SK-N-MC (cell line): ENCODE measurements around the gene MTF1.

Source experiments
- DNase-seq: peaks from one replicate; pipeline ENCODE4 v3.0.0-alpha.2; 2011; ENCODE audit warnings: low read depth, low spot score
- H3K27ac ChIP-seq: fragments of 200-600 bp; sonication (generic); 2 replicates; pipeline ENCODE4 v1.5.1; 2016; ENCODE audit warnings: mixed run types
- H3K36me3 ChIP-seq: fragments of 200-600 bp; sonication (generic); 2 replicates; pipeline ENCODE4 v1.6.1; 2017; ENCODE audit warnings: antibody characterized with exemption, low read length, mixed read lengths; ENCODE audit not compliant: insufficient read depth
- H3K4me3 ChIP-seq: fragments of 200-600 bp; sonication (generic); 2 replicates; pipeline ENCODE4 v1.5.1; 2016
- H3K9ac ChIP-seq: fragments of 200-600 bp; sonication (generic); 2 replicates; pipeline ENCODE4 v1.8.0; 2017; ENCODE audit warnings: mixed run types, mixed read lengths; ENCODE audit not compliant: insufficient read length
- H3K9me3 ChIP-seq: fragments of 200-600 bp; sonication (generic); 2 replicates; pipeline ENCODE4 v1.6.1; 2017; ENCODE audit warnings: low read depth, mild to moderate bottlenecking, antibody characterized with exemption, low read length, moderate library complexity, mixed read lengths
- EZH2 ChIP-seq: fragments of 200-600 bp; sonication (generic); IDR thresholded peaks from one replicate; pipeline ENCODE4 v1.6.1; 2017; ENCODE audit warnings: antibody characterized with exemption
- FOXP2 ChIP-seq: optimal IDR thresholded peaks from 2 replicates; pipeline ENCODE3; 2011; ENCODE audit warnings: mild to moderate bottlenecking, moderate library complexity; ENCODE audit not compliant: insufficient read depth; ENCODE audit errors: extremely low read length, control extremely low read depth
- POLR2AphosphoS5 ChIP-seq: IDR thresholded peaks from 2 replicates; pipeline ENCODE4 v1.6.1; 2012; ENCODE audit warnings: mild to moderate bottlenecking, low read depth, low read length, borderline replicate concordance

The MTF1 gene

DNA sequence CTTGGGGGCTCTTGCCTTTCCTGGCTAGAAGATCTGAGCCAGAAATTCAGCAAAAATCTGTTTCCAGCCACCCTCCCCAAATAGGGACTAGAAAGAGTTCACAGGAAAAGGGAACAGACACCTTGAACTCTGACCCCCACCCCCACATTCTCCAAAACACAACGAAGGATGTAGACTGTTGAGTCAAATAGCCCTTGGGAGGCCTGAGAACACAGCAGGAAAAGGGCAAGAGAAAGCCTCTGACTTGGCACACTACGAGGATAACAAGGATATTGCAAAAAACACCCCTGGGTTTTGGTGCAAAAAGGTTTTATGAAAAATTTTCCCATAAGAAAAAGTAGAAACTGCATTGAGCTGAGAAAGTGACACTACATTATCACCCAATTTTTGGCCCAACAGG lies 49.5 kb downstream of the MTF1 start:
- Histone ChIP-seq H3K27ac (no peak overlapping the region), H3K36me3 (peaks cover 21% of the 10 kb centered on the region), H3K9me3 (no peaks in the 10 kb centered on the region), H3K4me3 (no peak overlapping the region), H3K9ac (no peak overlapping the region)
- DNase-seq, result no peak
- TF ChIP-seq POLR2AphosphoS5 (no peak), FOXP2 (no peak), EZH2 (no peak)

DNA sequence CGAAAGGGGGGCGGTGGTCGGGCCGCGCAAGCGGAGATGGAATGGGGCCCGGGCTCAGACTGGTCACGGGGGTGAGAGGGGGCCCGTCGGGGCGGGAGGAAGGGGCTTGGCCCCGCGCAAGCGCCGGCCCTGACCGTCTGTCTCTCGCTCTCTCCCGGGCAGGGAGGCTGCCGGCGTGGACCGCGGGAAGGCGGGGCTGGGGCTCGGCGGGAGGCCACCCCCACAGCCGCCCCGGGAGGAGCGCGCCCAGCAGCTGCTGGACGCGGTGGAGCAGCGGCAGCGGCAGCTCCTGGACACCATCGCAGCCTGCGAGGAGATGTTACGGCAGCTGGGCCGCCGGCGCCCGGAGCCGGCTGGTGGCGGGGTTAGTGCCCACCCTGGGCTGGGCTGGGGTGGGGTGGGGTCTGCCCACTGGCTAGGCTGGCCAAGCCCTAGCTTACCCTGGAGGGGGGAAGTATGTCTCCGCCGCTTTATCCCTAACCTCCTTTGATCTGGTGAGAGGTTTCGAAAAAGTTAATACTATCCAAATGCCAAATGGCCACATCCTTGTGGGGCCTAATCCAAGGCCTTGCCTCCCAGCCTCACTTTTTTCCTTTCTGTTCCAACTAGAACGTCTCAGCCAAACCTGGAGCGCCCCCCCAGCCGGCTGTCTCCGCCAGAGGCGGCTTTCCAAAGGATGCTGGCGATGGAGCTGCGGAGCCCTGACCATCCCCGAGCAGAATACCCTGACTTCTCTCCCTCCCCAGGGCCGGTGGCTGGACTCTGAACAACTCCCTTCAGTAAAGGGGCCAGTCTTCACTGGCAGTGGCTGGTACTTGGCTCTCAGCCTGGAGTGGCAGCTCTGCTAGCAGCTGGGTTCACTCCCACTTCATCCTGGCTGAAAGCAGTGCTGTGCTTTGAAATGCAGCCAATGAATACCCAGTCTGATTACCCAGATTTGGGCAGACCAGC lies 50.7 kb downstream of the MTF1 start:
- H3K36me3 ChIP-seq, result peaks cover 34% of the 10 kb centered on the region
- H3K27ac ChIP-seq, result no peak overlapping the region
- H3K9ac ChIP-seq, result peak overlapping the region; percentile 85
- H3K4me3 ChIP-seq, result peak overlapping the region; percentile 83
- H3K9me3 ChIP-seq, result no peaks in the 10 kb centered on the region
- DNase-seq, result no peak
- no peak for TF ChIP-seq POLR2AphosphoS5
- no peak for TF ChIP-seq FOXP2
- no peak for TF ChIP-seq EZH2

DNA sequence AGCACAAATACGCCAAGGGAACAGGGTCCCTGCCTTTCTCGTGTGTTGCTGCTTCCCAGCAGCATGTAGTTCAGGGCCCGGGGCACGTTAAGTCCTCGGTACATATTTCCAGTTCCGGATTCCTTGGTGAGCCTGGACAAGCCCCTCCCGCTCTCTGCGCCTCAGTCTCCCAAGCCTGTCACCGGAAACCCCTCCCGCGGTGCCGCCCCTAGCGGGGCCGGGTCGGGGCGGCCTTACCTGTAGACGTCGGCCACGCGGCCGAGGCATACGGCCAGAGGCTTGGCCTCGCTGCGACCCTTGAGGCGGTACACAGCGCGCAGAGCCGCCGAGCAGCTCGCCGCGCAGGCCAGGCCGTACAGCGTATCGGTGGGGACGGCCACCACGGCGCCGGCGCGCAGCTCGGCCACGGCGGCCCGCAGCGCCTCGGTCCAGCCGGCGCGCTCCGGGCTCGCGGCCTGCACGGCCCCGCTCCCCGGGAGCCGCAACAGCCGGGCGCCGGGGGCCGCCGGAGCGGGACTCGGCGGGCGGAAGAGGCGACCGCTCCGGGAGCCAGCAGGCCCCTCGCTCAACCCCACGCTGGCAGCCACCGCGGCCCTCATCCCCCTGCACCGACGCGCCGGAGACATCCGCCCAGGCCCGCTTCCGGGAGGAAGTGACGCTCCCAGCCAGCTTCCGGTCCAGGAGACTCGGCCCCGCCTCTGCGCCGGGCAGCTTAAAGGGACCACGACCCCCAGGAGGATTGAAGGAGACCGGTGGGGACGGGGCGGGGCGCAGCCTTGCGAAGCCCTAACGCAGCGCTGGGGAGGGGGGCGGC lies 51.6 kb downstream of the MTF1 start, which contains the start of the genes C1orf122 and YRDC:
C1orf122 (plus strand) TSS at position 236 of the 814 bp plus-strand sequence. CDS start 615 bp downstream, outside the sequence.
YRDC (minus strand) TSS at position 654 of the 814 bp plus-strand sequence; CDS start at position 626, 28 bp downstream.
- Histone ChIP-seq H3K9ac (peak within 1 kb of the TSS; percentile 85), H3K4me3 (peak within 1 kb of the TSS; percentile 83), H3K27ac (no peak within 1 kb of the TSS), H3K36me3 (peaks cover 42% of the 10 kb centered on the region), H3K9me3 (no peaks in the 10 kb centered on the region)
- TF ChIP-seq POLR2AphosphoS5, result peak; percentile 82
- TF ChIP-seq FOXP2, result peak; percentile 61
- no peak for TF ChIP-seq EZH2
- DNase-seq, result peak; percentile 35

DNA sequence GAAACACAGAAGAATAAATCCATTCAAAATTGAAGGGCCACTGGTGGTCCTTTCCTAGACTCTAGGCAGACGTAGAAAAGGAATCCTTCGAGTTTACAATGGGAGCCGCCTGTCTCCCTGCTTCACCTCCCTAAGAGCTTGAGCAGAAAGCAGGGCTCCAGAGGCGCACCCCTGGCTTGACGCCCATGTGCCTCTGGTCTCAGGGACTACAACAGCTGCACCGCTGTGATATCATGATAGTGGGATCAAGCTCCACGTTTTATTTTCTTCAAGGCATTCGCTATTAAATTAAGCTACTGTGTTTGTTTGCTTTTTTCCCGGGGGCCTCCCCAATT lies 52.2 kb downstream of the MTF1 start:
- Histone ChIP-seq H3K9ac (peak overlapping the region; percentile 85), H3K4me3 (peak overlapping the region; percentile 83), H3K9me3 (no peaks in the 10 kb centered on the region), H3K36me3 (peaks cover 47% of the 10 kb centered on the region), H3K27ac (no peak overlapping the region)
- no peak for DNase-seq
- TF ChIP-seq POLR2AphosphoS5 (no peak), EZH2 (no peak), FOXP2 (no peak)

DNA sequence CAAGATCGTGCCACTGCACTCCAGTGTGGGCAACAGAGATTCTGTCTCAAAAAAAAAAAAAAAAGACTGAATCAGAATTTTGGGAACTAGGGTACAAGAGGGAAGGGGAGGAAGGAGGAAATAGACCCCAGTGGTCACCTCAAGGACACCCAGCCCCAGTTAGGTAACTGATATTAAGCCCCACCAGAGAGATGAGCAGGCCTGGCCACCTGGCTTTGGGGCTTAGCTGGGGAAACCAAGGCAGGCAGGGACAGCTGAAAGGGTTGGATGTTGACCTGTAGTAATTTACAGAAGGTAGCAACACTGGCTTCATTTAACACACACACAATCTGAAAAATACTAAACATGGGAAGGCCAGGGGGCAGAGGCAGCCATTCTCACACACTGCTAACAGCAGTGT lies 57.0 kb downstream of the MTF1 start:
- Histone ChIP-seq H3K9ac (no peak overlapping the region), H3K27ac (no peak overlapping the region), H3K4me3 (no peak overlapping the region), H3K36me3 (peaks cover 54% of the 10 kb centered on the region), H3K9me3 (no peaks in the 10 kb centered on the region)
- TF ChIP-seq EZH2 (no peak), POLR2AphosphoS5 (no peak), FOXP2 (no peak)
- DNase-seq, result no peak

DNA sequence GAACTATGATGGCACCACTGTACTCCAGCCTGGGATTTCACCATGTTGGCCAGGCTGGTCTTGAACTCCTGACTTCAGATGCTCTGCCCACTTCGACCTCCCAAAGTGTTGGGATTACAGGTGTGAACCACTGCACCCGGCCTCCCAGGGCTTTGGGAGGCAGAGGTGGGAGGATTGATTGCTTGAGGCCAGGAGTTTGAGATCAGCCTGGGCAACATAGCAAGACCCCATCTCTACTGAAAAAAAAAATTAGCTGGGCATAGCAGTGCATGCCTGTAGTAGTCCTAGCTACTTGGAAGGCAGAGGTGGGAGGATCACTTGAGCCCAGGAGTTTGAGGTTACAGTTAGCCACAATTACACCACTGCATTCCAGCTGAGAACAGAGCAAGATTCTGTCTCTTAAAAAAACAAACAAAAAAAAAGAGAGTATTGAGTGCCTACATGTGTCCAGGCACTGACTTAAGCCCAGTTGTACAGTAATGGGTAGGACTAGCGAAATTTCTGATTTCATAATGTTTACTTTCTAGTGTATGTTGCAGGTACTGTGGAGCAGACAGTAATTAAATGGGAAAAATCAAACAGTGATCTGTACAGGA lies 61.5 kb downstream of the MTF1 start:
- Histone ChIP-seq H3K9me3 (no peaks in the 10 kb centered on the region), H3K4me3 (no peak overlapping the region), H3K9ac (no peak overlapping the region), H3K27ac (no peak overlapping the region), H3K36me3 (peaks cover 14% of the 10 kb centered on the region; the same call in 1 of the 2 replicates)
- TF ChIP-seq FOXP2 (no peak), EZH2 (no peak), POLR2AphosphoS5 (no peak)
- no peak for DNase-seq

DNA sequence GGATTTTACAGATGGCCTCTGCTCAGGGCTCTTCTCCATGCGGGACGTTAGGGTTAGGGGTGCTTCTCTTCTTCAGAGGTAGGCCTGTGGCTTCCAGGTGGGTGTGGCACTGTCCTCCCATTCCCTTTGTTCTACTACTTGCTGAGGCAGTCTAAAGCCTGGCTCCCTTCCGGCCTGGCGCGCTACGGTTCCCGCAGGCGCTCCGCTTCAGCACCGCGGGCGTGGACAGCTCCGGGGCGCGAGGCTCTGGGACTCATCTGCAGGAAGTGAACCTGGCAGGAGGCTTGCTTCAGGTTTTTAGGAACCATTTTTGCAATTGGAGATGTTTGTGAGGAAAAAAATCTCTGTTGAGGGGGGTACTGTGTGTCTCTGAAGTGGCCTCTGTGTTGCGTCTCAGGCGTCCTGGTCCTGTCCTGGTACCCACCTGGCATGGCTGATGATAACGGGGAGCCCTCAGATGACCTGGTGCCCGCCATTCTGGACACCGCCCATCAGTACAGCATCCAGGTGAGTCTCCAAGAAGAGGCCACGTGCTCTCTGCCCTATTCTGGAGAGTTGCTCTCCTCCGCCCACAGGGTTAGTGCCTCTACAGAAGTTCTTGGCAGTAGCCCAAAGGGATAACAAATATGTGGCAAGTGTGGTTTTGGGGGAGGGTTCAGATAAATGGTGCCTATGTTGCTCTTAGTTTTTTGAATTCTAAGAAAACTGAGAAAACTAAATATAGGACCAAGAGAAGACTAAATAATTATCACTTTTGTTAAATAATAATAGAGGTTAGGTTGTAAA lies 63.9 kb downstream of the MTF1 start:
- no peak overlapping the region for H3K27ac ChIP-seq
- H3K36me3 ChIP-seq, result no peaks in the 10 kb centered on the region
- no peak for TF ChIP-seq POLR2AphosphoS5
- TF ChIP-seq FOXP2, result no peak
- TF ChIP-seq EZH2, result no peak
- H3K9ac ChIP-seq, result no peak overlapping the region
- H3K9me3 ChIP-seq, result no peaks in the 10 kb centered on the region
- DNase-seq, result no peak
- H3K4me3 ChIP-seq, result no peak overlapping the region
